Ishikawa (cell line): ENCODE results near the gene RBM20.

ENCODE experiments used
- CEBPB ChIP-seq: IDR thresholded peaks from 2 replicates; pipeline ENCODE4 v1.6.1; 2012
- CREB1 ChIP-seq: IDR thresholded peaks from 2 replicates; pipeline ENCODE4 v1.6.1; 2012; ENCODE audit warnings: low read depth
- EP300 ChIP-seq: IDR thresholded peaks from 2 replicates; pipeline ENCODE4 v1.6.1; 2012; ENCODE audit warnings: borderline replicate concordance
- FOXM1 ChIP-seq: IDR thresholded peaks from 2 replicates; pipeline ENCODE4 v1.6.1; 2012; ENCODE audit warnings: low read depth, borderline replicate concordance
- NFIC ChIP-seq: IDR thresholded peaks from 2 replicates; pipeline ENCODE4 v1.6.1; 2012
- RAD21 ChIP-seq: IDR thresholded peaks from 2 replicates; pipeline ENCODE4 v1.6.1; 2012; ENCODE audit warnings: low read depth
- TAF1 ChIP-seq: IDR thresholded peaks from 2 replicates; pipeline ENCODE4 v1.6.1; 2012; ENCODE audit warnings: low read depth, mild to moderate bottlenecking
- TEAD4 ChIP-seq: IDR thresholded peaks from 2 replicates; pipeline ENCODE4 v1.6.1; 2012
- USF1 ChIP-seq: IDR thresholded peaks from 2 replicates; pipeline ENCODE4 v1.6.1; 2012
- TF ChIP-seq, protein P1 (sequence below): IDR thresholded peaks from 2 replicates; pipeline ENCODE4 v1.6.1; 2012; ENCODE audit warnings: low read depth, mild to moderate bottlenecking
- TF ChIP-seq, protein P2 (sequence below): IDR thresholded peaks from 2 replicates; pipeline ENCODE4 v1.6.1; 2012

DNA sequence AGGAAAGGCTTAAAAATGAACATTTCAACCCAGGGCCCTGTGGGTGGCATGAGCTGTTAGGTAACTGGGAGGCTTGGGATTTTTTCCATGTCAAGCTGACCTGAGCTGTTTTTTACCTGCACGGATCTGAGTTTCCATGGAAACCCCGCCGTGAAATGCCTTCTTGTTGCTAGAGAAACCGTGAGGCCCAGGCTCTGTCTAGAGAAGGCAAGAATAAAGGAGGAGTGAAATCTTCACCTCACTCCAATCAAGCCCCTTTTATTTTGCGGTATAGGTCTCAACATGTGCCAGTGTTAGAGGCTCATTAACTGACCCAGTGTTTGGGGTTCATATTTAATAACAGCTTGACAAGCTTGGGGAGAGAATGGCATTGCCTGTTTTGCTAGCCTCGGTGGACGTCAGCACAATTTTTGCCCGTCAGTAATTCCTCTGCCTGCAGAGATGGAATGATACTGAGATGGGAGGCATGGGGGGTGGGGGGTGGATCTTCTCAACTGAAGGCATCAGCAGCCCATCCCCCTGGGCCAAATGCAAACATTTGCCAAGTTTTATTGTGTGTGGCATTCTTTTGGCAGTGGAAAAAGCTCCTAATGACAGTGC lies 178.7 kb downstream of the RBM20 start:
- peak; percentile 43; the same call in 1 of the 2 replicates for TF ChIP-seq EP300
- TF ChIP-seq CEBPB, result no peak; the same call in 1 of the 2 replicates
- TF ChIP-seq TEAD4, result peak; percentile 71
- TF ChIP-seq NFIC, result 0 out of 2 replicates have a peak, but pooled peaks have one; percentile 11
- TF ChIP-seq, protein P1, sequence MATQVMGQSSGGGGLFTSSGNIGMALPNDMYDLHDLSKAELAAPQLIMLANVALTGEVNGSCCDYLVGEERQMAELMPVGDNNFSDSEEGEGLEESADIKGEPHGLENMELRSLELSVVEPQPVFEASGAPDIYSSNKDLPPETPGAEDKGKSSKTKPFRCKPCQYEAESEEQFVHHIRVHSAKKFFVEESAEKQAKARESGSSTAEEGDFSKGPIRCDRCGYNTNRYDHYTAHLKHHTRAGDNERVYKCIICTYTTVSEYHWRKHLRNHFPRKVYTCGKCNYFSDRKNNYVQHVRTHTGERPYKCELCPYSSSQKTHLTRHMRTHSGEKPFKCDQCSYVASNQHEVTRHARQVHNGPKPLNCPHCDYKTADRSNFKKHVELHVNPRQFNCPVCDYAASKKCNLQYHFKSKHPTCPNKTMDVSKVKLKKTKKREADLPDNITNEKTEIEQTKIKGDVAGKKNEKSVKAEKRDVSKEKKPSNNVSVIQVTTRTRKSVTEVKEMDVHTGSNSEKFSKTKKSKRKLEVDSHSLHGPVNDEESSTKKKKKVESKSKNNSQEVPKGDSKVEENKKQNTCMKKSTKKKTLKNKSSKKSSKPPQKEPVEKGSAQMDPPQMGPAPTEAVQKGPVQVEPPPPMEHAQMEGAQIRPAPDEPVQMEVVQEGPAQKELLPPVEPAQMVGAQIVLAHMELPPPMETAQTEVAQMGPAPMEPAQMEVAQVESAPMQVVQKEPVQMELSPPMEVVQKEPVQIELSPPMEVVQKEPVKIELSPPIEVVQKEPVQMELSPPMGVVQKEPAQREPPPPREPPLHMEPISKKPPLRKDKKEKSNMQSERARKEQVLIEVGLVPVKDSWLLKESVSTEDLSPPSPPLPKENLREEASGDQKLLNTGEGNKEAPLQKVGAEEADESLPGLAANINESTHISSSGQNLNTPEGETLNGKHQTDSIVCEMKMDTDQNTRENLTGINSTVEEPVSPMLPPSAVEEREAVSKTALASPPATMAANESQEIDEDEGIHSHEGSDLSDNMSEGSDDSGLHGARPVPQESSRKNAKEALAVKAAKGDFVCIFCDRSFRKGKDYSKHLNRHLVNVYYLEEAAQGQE, result no peak
- no peak for TF ChIP-seq FOXM1
- peak; percentile 19 for TF ChIP-seq RAD21
- no peak for TF ChIP-seq TAF1
- TF ChIP-seq, protein P2, sequence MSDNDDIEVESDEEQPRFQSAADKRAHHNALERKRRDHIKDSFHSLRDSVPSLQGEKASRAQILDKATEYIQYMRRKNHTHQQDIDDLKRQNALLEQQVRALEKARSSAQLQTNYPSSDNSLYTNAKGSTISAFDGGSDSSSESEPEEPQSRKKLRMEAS, result 0 out of 2 replicates have a peak, but pooled peaks have one; percentile 16
- TF ChIP-seq CREB1, result no peak
- TF ChIP-seq USF1, result no peak
